GM12892 (cell line): ENCODE measurements around the gene PLA2G6.

Experiments used
- POLR2A ChIP-seq: IDR thresholded peaks from 2 replicates; pipeline ENCODE4 v1.6.1; 2011; ENCODE audit warnings: low read depth, low read length, control low read depth
- POLR2AphosphoS5 ChIP-seq: IDR thresholded peaks from 2 replicates; pipeline ENCODE4 v1.6.1; 2011; ENCODE audit warnings: low read depth, low read length, control low read depth
- TAF1 ChIP-seq: IDR thresholded peaks from 2 replicates; pipeline ENCODE4 v1.6.1; 2011; ENCODE audit warnings: low read depth, mild to moderate bottlenecking, control low read depth, low read length, borderline replicate concordance

GRCh38 chr22:38075961-38076360, 105.7 kb downstream of the PLA2G6 start:
- TF ChIP-seq POLR2A = no peak
- TF ChIP-seq POLR2AphosphoS5 = no peak
- TF ChIP-seq TAF1 = no peak
